ENCODE measurements around the gene SPEM3.

SPEM3 gene

GRCh38 chr17:7380855-7381683 is 47.6 kb upstream of the SPEM3 start, which contains the start of gene TNK1:
Gene TNK1, plus strand, starts transcription at chr17:7381089. Its CDS starts 1,838 bp downstream, at chr17:7382927.
- peak; percentile 12; the same call in 2 of the 3 replicates for ATAC-seq
- TF ChIP-seq, protein P1, sequence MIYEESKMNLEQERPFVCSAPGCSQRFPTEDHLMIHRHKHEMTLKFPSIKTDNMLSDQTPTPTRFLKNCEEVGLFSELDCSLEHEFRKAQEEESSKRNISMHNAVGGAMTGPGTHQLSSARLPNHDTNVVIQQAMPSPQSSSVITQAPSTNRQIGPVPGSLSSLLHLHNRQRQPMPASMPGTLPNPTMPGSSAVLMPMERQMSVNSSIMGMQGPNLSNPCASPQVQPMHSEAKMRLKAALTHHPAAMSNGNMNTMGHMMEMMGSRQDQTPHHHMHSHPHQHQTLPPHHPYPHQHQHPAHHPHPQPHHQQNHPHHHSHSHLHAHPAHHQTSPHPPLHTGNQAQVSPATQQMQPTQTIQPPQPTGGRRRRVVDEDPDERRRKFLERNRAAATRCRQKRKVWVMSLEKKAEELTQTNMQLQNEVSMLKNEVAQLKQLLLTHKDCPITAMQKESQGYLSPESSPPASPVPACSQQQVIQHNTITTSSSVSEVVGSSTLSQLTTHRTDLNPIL (CRISPR knock-in tag; IDR thresholded peaks at IDR 0.05; ENCODE audit: low read depth), result no peak
- TF ChIP-seq OSR1 (CRISPR knock-in tag; IDR thresholded peaks at IDR 0.05) (no peak), TSHZ2 (CRISPR knock-in tag; IDR thresholded peaks at IDR 0.05) (no peak), ZFP3 (CRISPR knock-in tag; IDR thresholded peaks at IDR 0.05) (no peak)

DNA sequence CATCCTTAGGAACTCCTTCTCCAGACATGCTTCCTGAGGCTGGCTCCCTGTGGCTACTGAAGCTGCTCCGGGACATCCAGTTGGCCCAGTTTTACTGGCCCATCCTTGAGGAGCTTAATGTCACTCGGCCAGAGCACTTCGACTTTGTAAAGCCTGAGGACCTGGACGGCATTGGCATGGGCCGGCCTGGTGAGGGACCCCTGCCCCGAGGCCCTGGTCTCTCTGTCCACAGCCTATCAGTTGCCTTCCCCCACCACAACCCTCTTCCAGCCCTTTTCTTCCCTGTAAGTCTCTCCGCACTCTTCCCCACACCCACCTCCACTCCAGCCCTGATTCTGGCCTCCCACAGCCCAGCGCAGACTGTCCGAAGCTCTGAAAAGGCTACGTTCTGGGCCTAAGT is 45.8 kb upstream of the SPEM3 start:
- TF ChIP-seq ZNF70 (CRISPR knock-in tag; IDR thresholded peaks at IDR 0.05) (no peak), BACH2 (CRISPR knock-in tag; IDR thresholded peaks at IDR 0.05; ENCODE audit: borderline replicate concordance) (no peak), CSDC2 (CRISPR knock-in tag; IDR thresholded peaks at IDR 0.05) (no peak), SNAI2 (CRISPR knock-in tag; IDR thresholded peaks at IDR 0.05) (no peak), RARB (CRISPR knock-in tag; IDR thresholded peaks at IDR 0.05) (no peak), ZFP3 (CRISPR knock-in tag; IDR thresholded peaks at IDR 0.05) (no peak), ZFP30 (CRISPR knock-in tag; IDR thresholded peaks at IDR 0.05) (no peak), TOX (CRISPR knock-in tag; IDR thresholded peaks at IDR 0.05; ENCODE audit: borderline replicate concordance) (no peak), PATZ1 (CRISPR knock-in tag; IDR thresholded peaks at IDR 0.05; ENCODE audit: borderline replicate concordance) (no peak), ISL1 (CRISPR knock-in tag; IDR thresholded peaks at IDR 0.05) (no peak), PPARA (CRISPR knock-in tag; IDR thresholded peaks at IDR 0.05; ENCODE audit: borderline replicate concordance) (no peak), ZNF8 (CRISPR knock-in tag; IDR thresholded peaks at IDR 0.05) (no peak), ARNTL (CRISPR knock-in tag; IDR thresholded peaks at IDR 0.05; ENCODE audit: borderline replicate concordance, low read depth) (no peak), GLIS3 (CRISPR knock-in tag; IDR thresholded peaks at IDR 0.05) (no peak), OSR1 (CRISPR knock-in tag; IDR thresholded peaks at IDR 0.05) (no peak), TSHZ2 (CRISPR knock-in tag; IDR thresholded peaks at IDR 0.05) (no peak), ZNF565 (CRISPR knock-in tag; conservative IDR thresholded peaks at IDR 0.05; ENCODE audit: low read depth) (no peak)
- TF ChIP-seq, protein P1 (CRISPR knock-in tag; IDR thresholded peaks at IDR 0.05; ENCODE audit: low read depth), result no peak
- TF ChIP-seq, protein P2, sequence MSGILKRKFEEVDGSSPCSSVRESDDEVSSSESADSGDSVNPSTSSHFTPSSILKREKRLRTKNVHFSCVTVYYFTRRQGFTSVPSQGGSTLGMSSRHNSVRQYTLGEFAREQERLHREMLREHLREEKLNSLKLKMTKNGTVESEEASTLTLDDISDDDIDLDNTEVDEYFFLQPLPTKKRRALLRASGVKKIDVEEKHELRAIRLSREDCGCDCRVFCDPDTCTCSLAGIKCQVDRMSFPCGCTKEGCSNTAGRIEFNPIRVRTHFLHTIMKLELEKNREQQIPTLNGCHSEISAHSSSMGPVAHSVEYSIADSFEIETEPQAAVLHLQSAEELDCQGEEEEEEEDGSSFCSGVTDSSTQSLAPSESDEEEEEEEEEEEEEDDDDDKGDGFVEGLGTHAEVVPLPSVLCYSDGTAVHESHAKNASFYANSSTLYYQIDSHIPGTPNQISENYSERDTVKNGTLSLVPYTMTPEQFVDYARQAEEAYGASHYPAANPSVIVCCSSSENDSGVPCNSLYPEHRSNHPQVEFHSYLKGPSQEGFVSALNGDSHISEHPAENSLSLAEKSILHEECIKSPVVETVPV (CRISPR knock-in tag; IDR thresholded peaks at IDR 0.05), result no peak
- TF ChIP-seq, protein P3, sequence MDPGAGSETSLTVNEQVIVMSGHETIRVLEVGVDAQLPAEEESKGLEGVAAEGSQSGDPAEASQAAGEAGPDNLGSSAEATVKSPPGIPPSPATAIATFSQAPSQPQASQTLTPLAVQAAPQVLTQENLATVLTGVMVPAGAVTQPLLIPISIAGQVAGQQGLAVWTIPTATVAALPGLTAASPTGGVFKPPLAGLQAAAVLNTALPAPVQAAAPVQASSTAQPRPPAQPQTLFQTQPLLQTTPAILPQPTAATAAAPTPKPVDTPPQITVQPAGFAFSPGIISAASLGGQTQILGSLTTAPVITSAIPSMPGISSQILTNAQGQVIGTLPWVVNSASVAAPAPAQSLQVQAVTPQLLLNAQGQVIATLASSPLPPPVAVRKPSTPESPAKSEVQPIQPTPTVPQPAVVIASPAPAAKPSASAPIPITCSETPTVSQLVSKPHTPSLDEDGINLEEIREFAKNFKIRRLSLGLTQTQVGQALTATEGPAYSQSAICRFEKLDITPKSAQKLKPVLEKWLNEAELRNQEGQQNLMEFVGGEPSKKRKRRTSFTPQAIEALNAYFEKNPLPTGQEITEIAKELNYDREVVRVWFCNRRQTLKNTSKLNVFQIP (CRISPR knock-in tag; IDR thresholded peaks at IDR 0.05; ENCODE audit: borderline replicate concordance, low read depth), result no peak
- peak; percentile 2; the same call in 1 of the 3 replicates for ATAC-seq
